PC-3 (cell line): ENCODE data around the gene AIFM3. TPM values are rescaled to one million over a fixed set of nuclear protein-coding genes. Genes with fewer than 3 reads are reported as not detected.

Experiments
- ATAC-seq: fragments of 200-7000 bp; cut with Tn5 transposase; 2 replicates; pipeline ENCODE4 v1.9.1; 2020; ENCODE audit warnings: mild to moderate bottlenecking, moderate library complexity
- BruUV-seq: library from RNA; stranded (reverse); fragments of 400-500 nt; replicated peaks from 2 replicates; lab custom pipeline; 2021; lab: Mats Ljungman, UMichigan
- CTCF ChIA-PET: fragments of 300-600 bp; sonication (Branson Sonifier 250); formaldehyde crosslinking; loops from one replicate; lab custom pipeline; 2022; ENCODE audit warnings: antibody characterized with exemption; lab: Charles Lee
- POLR2A ChIA-PET: fragments of 300-600 bp; sonication (Branson Sonifier 250); formaldehyde crosslinking; loops from one replicate; lab custom pipeline; 2022; ENCODE audit warnings: antibody characterized with exemption; ENCODE audit not compliant: unreplicated experiment; lab: Charles Lee
- DNase-seq: peaks from one replicate; pipeline ENCODE4 v3.0.0-alpha.2; 2015
- H2AFZ ChIP-seq: fragments of 300-600 bp; sonication (generic); 2 replicates; pipeline ENCODE4 v1.6.0; 2016; ENCODE audit warnings: antibody characterized with exemption, low read length
- H3F3A ChIP-seq: fragments of 300-600 bp; sonication (generic); one replicate; pipeline ENCODE4 v1.6.0; 2017; ENCODE audit warnings: antibody characterized with exemption, low read length, control low read depth, mild to moderate bottlenecking; ENCODE audit not compliant: unreplicated experiment
- H3K27ac ChIP-seq: fragments of 300-600 bp; sonication (generic); 2 replicates; pipeline ENCODE4 v1.5.1; 2016; ENCODE audit warnings: mild to moderate bottlenecking, low read length
- H3K27me3 ChIP-seq: fragments of 300-600 bp; sonication (generic); 2 replicates; pipeline ENCODE4 v1.6.1; 2016; ENCODE audit warnings: low read length, mixed read lengths
- H3K36me3 ChIP-seq: fragments of 300-600 bp; sonication (generic); 2 replicates; pipeline ENCODE4 v1.6.1; 2016; ENCODE audit warnings: low read depth, mixed run types, low read length, mixed read lengths
- H3K4me1 ChIP-seq: fragments of 300-600 bp; sonication (generic); 2 replicates; pipeline ENCODE4 v1.5.1; 2016; ENCODE audit warnings: low read length; ENCODE audit not compliant: insufficient read depth
- H3K4me2 ChIP-seq: fragments of 300-600 bp; sonication (generic); 2 replicates; pipeline ENCODE4 v1.6.0; 2016; ENCODE audit warnings: low read length
- H3K4me3 ChIP-seq: fragments of 300-600 bp; sonication (generic); 2 replicates; pipeline ENCODE4 v1.5.1; 2016; ENCODE audit warnings: mild to moderate bottlenecking, low read length, mixed read lengths
- H3K79me2 ChIP-seq: fragments of 300-600 bp; sonication (generic); 2 replicates; pipeline ENCODE4 v1.6.1; 2017; ENCODE audit warnings: low read length, mixed read lengths
- H3K9ac ChIP-seq: fragments of 300-600 bp; sonication (generic); 2 replicates; pipeline ENCODE4 v1.6.0; 2016; ENCODE audit warnings: mild to moderate bottlenecking, low read length
- H3K9me2 ChIP-seq: fragments of 300-600 bp; sonication (generic); replicated peaks from 2 replicates; pipeline ENCODE4 v1.6.1; 2016; ENCODE audit warnings: mixed run types, low read length, mixed read lengths
- H3K9me3 ChIP-seq: fragments of 300-600 bp; sonication (generic); 2 replicates; pipeline ENCODE4 v1.6.1; 2016; ENCODE audit warnings: low read length, mixed read lengths
- H4K20me1 ChIP-seq: fragments of 300-600 bp; sonication (generic); 2 replicates; pipeline ENCODE4 v1.6.1; 2016; ENCODE audit warnings: low read length, mixed read lengths
- CTCF ChIP-seq: fragments of 300-600 bp; sonication (generic); conservative IDR thresholded peaks from 2 replicates; pipeline ENCODE4 v1.5.1; 2017; ENCODE audit warnings: antibody characterized with exemption, low read depth, mild to moderate bottlenecking, low read length
- EZH2 ChIP-seq: fragments of 300-600 bp; sonication (generic); IDR thresholded peaks from one replicate; pipeline ENCODE4 v1.6.1; 2017; ENCODE audit warnings: antibody characterized with exemption, mild to moderate bottlenecking, low read length; ENCODE audit not compliant: unreplicated experiment
- EZH2phosphoT487 ChIP-seq: fragments of 300-600 bp; sonication (generic); IDR thresholded peaks from 2 replicates; pipeline ENCODE4 v1.6.1; 2018; ENCODE audit warnings: mild to moderate bottlenecking, antibody characterized with exemption, low read length, borderline replicate concordance
- intact Hi-C: fragments of 100-400 bp; cut with micrococcal nuclease; formaldehyde crosslinking; loops from 2 replicates; pipeline ENCODE4 v1.9.0; 2023
- total RNA-seq: library from RNA; depleted of rRNA; stranded (reverse); fragments of >200 nt; gene quantifications from 2 replicates; pipeline ENCODE4 v1.2.3, GENCODE V29; 2014

AIFM3 gene
- total RNA-seq, 1 experiment from 2014 or later = 1.5 TPM

DNA sequence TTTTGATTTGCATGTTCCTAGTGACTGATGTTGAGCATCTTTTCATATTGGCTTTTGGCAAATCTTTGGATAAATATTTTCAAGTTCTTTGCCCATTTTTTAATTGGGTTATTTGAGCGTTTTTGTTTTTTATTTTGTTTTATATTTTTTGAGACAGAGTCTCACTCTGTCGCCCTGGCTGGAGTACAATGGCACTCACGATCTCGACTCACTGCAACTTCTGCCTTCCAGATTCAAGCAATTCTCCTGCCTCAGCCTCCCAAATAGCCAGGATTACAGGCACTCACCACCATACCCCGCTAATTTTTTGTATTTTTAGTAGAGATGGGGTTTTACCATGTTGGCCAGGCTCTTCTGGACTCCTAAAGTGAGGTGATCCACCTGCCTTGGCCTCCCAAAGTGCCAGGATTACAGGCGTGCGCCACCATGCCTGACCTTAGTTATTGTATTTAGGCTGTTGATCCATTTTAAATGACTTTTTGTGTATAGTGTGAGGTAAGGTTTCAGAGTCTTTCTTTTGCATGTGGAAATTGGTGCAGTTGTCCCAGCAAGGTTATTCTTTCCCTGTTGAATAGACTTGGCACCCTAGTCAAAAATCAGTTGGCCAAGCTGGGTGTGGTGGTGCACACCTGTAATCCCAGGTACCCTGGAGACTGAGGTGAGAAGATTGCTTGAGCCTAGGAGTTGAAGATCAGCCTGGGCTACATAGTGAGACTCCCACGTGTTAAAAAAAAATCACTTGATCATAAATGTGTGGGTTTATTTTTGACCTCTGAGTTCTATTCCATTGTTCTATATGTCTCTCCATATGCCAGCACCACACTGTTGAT is 23.7 kb upstream of the AIFM3 start:
- no peak for TF ChIP-seq EZH2
- no peak for TF ChIP-seq CTCF
- no peak for TF ChIP-seq EZH2phosphoT487
- Histone ChIP-seq H3K9me3 (no peaks in the 10 kb centered on the region), H3K79me2 (peaks cover 98% of the 10 kb centered on the region), H3K36me3 (peaks cover 5% of the 10 kb centered on the region; the same call in 1 of the 2 replicates), H3K4me1 (peaks cover 13% of the 10 kb centered on the region; the same call in 1 of the 2 replicates), H3K4me3 (no peak overlapping the region), H3K4me2 (no peak overlapping the region), H3K27ac (no peak overlapping the region), H2AFZ (no peak overlapping the region), H3K9me2 (no peaks in the 10 kb centered on the region), H4K20me1 (peaks cover 63% of the 10 kb centered on the region), H3K27me3 (no peaks in the 10 kb centered on the region), H3F3A (no peaks in the 10 kb centered on the region), H3K9ac (no peak overlapping the region)
- no TSS peak for BruUV-seq
- ChIA-PET POLR2A (no interaction called here), CTCF (no interaction called here)
- intact Hi-C loops = no loop called here
- DNase-seq = no peak
- no peak for ATAC-seq

DNA sequence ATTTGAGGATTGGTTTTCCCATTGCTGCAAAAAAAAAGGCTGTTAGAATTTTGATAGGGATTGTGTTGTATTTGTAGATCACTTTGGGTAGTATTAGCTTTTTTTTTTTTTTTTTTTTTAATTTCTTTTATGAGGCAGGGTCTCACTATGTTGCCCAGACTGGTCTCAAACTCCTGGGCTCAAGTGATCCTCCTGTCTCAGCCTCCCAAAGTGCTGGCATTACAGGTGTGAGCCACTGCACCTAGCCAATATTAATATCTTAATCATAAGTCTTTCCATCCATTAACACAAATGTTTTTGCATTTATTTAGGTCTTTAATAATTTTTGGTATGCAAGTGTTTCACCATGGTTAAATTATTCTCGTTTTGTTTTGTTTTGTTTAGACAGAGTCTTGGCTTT is 23.0 kb upstream of the AIFM3 start:
- CTCF ChIA-PET = no interaction called here
- DNase-seq (no peak), ATAC-seq (no peak)
- no peaks in the 10 kb centered on the region for H3K27me3 ChIP-seq
- no TSS peak for BruUV-seq
- H3K4me1 ChIP-seq = peaks cover 13% of the 10 kb centered on the region; the same call in 1 of the 2 replicates
- no peaks in the 10 kb centered on the region for H3K9me2 ChIP-seq
- no peak overlapping the region for H3K4me2 ChIP-seq
- intact Hi-C loops = no loop called here
- H3F3A ChIP-seq = no peaks in the 10 kb centered on the region
- peaks cover 61% of the 10 kb centered on the region for H4K20me1 ChIP-seq
- no peak overlapping the region for H2AFZ ChIP-seq
- H3K4me3 ChIP-seq = no peak overlapping the region
- no peaks in the 10 kb centered on the region for H3K9me3 ChIP-seq
- H3K79me2 ChIP-seq = peaks cover 98% of the 10 kb centered on the region
- H3K27ac ChIP-seq = no peak overlapping the region
- no peak overlapping the region for H3K9ac ChIP-seq
- POLR2A ChIA-PET = no interaction called here
- TF ChIP-seq CTCF = no peak
- TF ChIP-seq EZH2 = no peak
- no peak for TF ChIP-seq EZH2phosphoT487
- H3K36me3 ChIP-seq = no peaks in the 10 kb centered on the region

DNA sequence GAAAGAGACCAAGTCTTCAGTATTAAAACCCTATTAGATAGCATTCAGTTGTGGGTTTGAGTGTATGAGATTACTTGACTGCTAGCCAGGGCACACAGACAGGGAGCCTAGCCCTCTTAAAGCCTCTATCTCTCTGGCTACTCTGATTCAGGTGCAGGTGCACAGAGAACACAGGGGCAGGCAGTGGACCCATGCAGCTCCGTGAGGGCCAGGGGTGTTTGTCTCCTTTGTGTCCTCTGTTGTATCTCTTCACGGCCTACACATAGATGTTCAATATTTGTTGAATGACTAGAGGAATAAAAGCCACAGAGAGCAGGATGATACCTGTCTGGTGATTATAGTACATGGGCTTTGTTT is 21.5 kb upstream of the AIFM3 start:
- intact Hi-C loops = no loop called here
- Histone ChIP-seq H3K36me3 (peaks cover 11% of the 10 kb centered on the region; the same call in 1 of the 2 replicates), H3K27me3 (no peaks in the 10 kb centered on the region), H3F3A (no peaks in the 10 kb centered on the region), H3K9me3 (no peaks in the 10 kb centered on the region), H3K4me3 (no peak overlapping the region), H3K4me1 (peaks cover 13% of the 10 kb centered on the region; the same call in 1 of the 2 replicates), H3K9ac (no peak overlapping the region), H2AFZ (no peak overlapping the region), H3K4me2 (0 out of 2 replicates have a peak overlapping the region, but pooled peaks have one; percentile 7), H3K79me2 (peaks cover 98% of the 10 kb centered on the region), H3K9me2 (no peaks in the 10 kb centered on the region), H4K20me1 (peaks cover 56% of the 10 kb centered on the region), H3K27ac (no peak overlapping the region)
- no peak for TF ChIP-seq EZH2
- no peak for TF ChIP-seq CTCF
- no peak for TF ChIP-seq EZH2phosphoT487
- CTCF ChIA-PET = no interaction called here
- BruUV-seq = no TSS peak
- POLR2A ChIA-PET = no interaction called here
- no peak for DNase-seq
- ATAC-seq = peak; percentile 33; the same call in 1 of the 2 replicates
